Gastroesophageal sphincter (tissue), 4 donors: Measurements from ENCODE around the gene DCLK1. TPM values are rescaled to one million over a fixed set of nuclear protein-coding genes. Genes with fewer than 3 reads are reported as not detected.

Experiments
- ATAC-seq: fragments of 150-250 bp; one replicate; pipeline ENCODE4 v1.9.1; 2016; ENCODE audit warnings: mild to moderate bottlenecking, moderate library complexity
- H3K27ac ChIP-seq, 4 donors: fragments of 200-600 bp; sonication (generic) in 3 of 4; 1 replicate in 3 of 4; 2 replicates in 1 of 4; pipeline ENCODE4 v1.5.1; 2016 to 2019
- H3K27me3 ChIP-seq: fragments of 200-600 bp; sonication (generic); one replicate; pipeline ENCODE4 v1.5.1; 2019
- H3K36me3 ChIP-seq, 2 donors: fragments of 200-600 bp; sonication (generic); one replicate each; pipeline ENCODE4 v1.5.1; 2019; ENCODE audit warnings: control low read depth in 1 of 2
- H3K4me1 ChIP-seq, 3 donors: fragments of 200-600 bp; sonication (generic); 1 replicate in 2 of 3; 2 replicates in 1 of 3; pipeline ENCODE4 v1.5.1; 2016 to 2019; ENCODE audit warnings: control low read depth in 2 of 3
- H3K4me3 ChIP-seq, 2 donors: fragments of 200-600 bp; sonication (generic); one replicate each; pipeline ENCODE4 v1.5.1; 2019; ENCODE audit warnings: mild to moderate bottlenecking in 1 of 2, moderate library complexity in 1 of 2
- H3K9me3 ChIP-seq, 3 donors: fragments of 200-600 bp; sonication (generic); one replicate each; pipeline ENCODE4 v1.5.1; 2017 to 2019; ENCODE audit warnings: control low read depth in 2 of 3
- CTCF ChIP-seq, 4 experiments: fragments of 200-600 bp in 2 of 4; fragments of 450-650 bp in 2 of 4; sonication (generic) in 1 of 4; IDR thresholded peaks; one replicate each; pipeline ENCODE4 v1.5.1; 2017 to 2019; ENCODE audit warnings: antibody characterized with exemption in 4 of 4, mild to moderate bottlenecking in 2 of 4, moderate library complexity in 2 of 4
- EP300 ChIP-seq: sonication (generic); formaldehyde crosslinking; IDR thresholded peaks from one replicate; pipeline ENCODE4 v1.6.1; 2017; ENCODE audit warnings: antibody characterized with exemption, mild to moderate bottlenecking
- POLR2A ChIP-seq, 2 donors: fragments of 450-650 bp; IDR thresholded peaks; one replicate each; pipeline ENCODE4 v1.6.1; 2017; ENCODE audit warnings: antibody characterized with exemption in 2 of 2, mild to moderate bottlenecking in 2 of 2, moderate library complexity in 1 of 2
- POLR2AphosphoS5 ChIP-seq: sonication (generic); formaldehyde crosslinking; IDR thresholded peaks from one replicate; pipeline ENCODE4 v1.6.1; 2017; ENCODE audit warnings: antibody characterized with exemption
- WGBS, 2 donors: methylation state at CpG; one replicate each; pipeline ENCODE4 v1.1.5; 2018; ENCODE audit warnings: low coverage in 1 of 2; 5-methylcytosine and 5-hydroxymethylcytosine counted together
- total RNA-seq, 4 donors: library from RNA; depleted of rRNA; stranded (reverse); fragments of >200 nt; gene quantifications; one replicate each; pipeline ENCODE4 v1.1.0, GENCODE V29; 2016

Gene DCLK1
- total RNA-seq, 4 donors from 2014 or later = 26.9 to 68.3 (median 30.3) TPM

- H3K4me1 ChIP-seq = peaks cover 0 to 4% (median 0%) of the 10 kb centered on the region in 3 donors
- no peak overlapping the region for H3K4me3 ChIP-seq
- TF ChIP-seq POLR2A (IDR thresholded peaks at IDR 0.05) = no peak
- TF ChIP-seq POLR2AphosphoS5 = no peak
- TF ChIP-seq CTCF (IDR thresholded peaks at IDR 0.05) = no peak
- no peak for TF ChIP-seq EP300
- no peaks in the 10 kb centered on the region for H3K36me3 ChIP-seq
- no peaks in the 10 kb centered on the region for H3K27me3 ChIP-seq
- WGBS, 2 donors = 61 to 75% methylated on average over 2 of the region's 2 CpGs
- H3K27ac ChIP-seq = no peak overlapping the region
- no peak for ATAC-seq
- H3K9me3 ChIP-seq = no peaks in the 10 kb centered on the region
Observed at GRCh38 chr13:35916146-35916545, 215.0 kb downstream of the DCLK1 start.

GRCh38 chr13:35914662-35915061, 216.5 kb downstream of the DCLK1 start:
- TF ChIP-seq POLR2A (IDR thresholded peaks at IDR 0.05) (no peak), POLR2AphosphoS5 (no peak), EP300 (no peak), CTCF (IDR thresholded peaks at IDR 0.05) (no peak)
- no peak for ATAC-seq
- Histone ChIP-seq H3K4me1 (peaks cover 0 to 4% (median 0%) of the 10 kb centered on the region in 3 donors), H3K27me3 (no peaks in the 10 kb centered on the region), H3K4me3 (no peak overlapping the region), H3K36me3 (no peaks in the 10 kb centered on the region), H3K9me3 (no peaks in the 10 kb centered on the region), H3K27ac (no peak overlapping the region)
- 7 to 50% methylated on average over 1 of the region's 1 CpG for WGBS, 2 donors

- Histone ChIP-seq H3K36me3 (no peaks in the 10 kb centered on the region), H3K27me3 (no peaks in the 10 kb centered on the region), H3K4me1 (peaks cover 0 to 1% (median 0%) of the 10 kb centered on the region in 3 donors), H3K9me3 (no peaks in the 10 kb centered on the region), H3K27ac (no peak overlapping the region), H3K4me3 (no peak overlapping the region)
- WGBS, 2 donors = 76 to 79% methylated on average over 3 of the region's 7 CpGs
- TF ChIP-seq POLR2AphosphoS5 = no peak
- TF ChIP-seq POLR2A (IDR thresholded peaks at IDR 0.05) = no peak
- TF ChIP-seq CTCF (IDR thresholded peaks at IDR 0.05) = no peak
- TF ChIP-seq EP300 = no peak
- no peak for ATAC-seq
Observed at GRCh38 chr13:35912841-35913240, 218.3 kb downstream of the DCLK1 start.

GRCh38 chr13:35909837-35910540, 221.2 kb downstream of the DCLK1 start:
- Histone ChIP-seq H3K9me3 (no peaks in the 10 kb centered on the region), H3K4me1 (no peaks in the 10 kb centered on the region), H3K4me3 (no peak overlapping the region), H3K27me3 (no peaks in the 10 kb centered on the region), H3K27ac (no peak overlapping the region), H3K36me3 (no peaks in the 10 kb centered on the region)
- ATAC-seq = no peak
- WGBS, 2 donors = 84 to 87% methylated on average over 3 to 8 of the region's 8 CpGs
- TF ChIP-seq POLR2AphosphoS5 = no peak
- TF ChIP-seq EP300 = no peak
- TF ChIP-seq POLR2A (IDR thresholded peaks at IDR 0.05) = no peak
- TF ChIP-seq CTCF (IDR thresholded peaks at IDR 0.05) = no peak

GRCh38 chr13:35909091-35909490, 222.1 kb downstream of the DCLK1 start:
- Histone ChIP-seq H3K4me1 (no peaks in the 10 kb centered on the region), H3K36me3 (no peaks in the 10 kb centered on the region), H3K9me3 (no peaks in the 10 kb centered on the region), H3K4me3 (no peak overlapping the region), H3K27ac (no peak overlapping the region), H3K27me3 (no peaks in the 10 kb centered on the region)
- TF ChIP-seq POLR2AphosphoS5 = no peak
- no peak for TF ChIP-seq CTCF (IDR thresholded peaks at IDR 0.05)
- TF ChIP-seq EP300 = no peak
- TF ChIP-seq POLR2A (IDR thresholded peaks at IDR 0.05) = no peak
- 94 to 100% methylated on average over 2 of the region's 4 CpGs for WGBS, 2 donors
- ATAC-seq = no peak
